RWPE2 (cell line): ENCODE data around the gene NUP62CL.
A peak's percentile ranks its signal among the peaks of the same experiment; 100 is the strongest.

Source experiments
- ATAC-seq: fragments of 200-7000 bp; cut with Tn5 transposase; 3 replicates; pipeline ENCODE4 v1.9.1; 2021; ENCODE audit warnings: low read depth
- DNase-seq: peaks from one replicate; pipeline ENCODE4 v3.0.0-alpha.2; 2020; ENCODE audit warnings: low spot score
- H3K27ac ChIP-seq: fragments of 450-650 bp; 2 replicates; pipeline ENCODE4 v1.5.1; 2017; ENCODE audit warnings: mild to moderate bottlenecking; ENCODE audit not compliant: poor library complexity, severe bottlenecking
- H3K27me3 ChIP-seq: fragments of 250-450 bp; sonication (Bioruptor Pico); 2 replicates; pipeline ENCODE4 v1.5.1; 2021; ENCODE audit warnings: mild to moderate bottlenecking, moderate library complexity; ENCODE audit not compliant: insufficient read depth, poor library complexity, severe bottlenecking
- H3K36me3 ChIP-seq: fragments of 250-450 bp; sonication (Bioruptor Pico); 2 replicates; pipeline ENCODE4 v1.5.1; 2020; ENCODE audit warnings: low read depth, mild to moderate bottlenecking, moderate library complexity
- H3K4me1 ChIP-seq: fragments of 250-450 bp; sonication (Bioruptor Pico); 2 replicates; pipeline ENCODE4 v1.5.1; 2021; ENCODE audit warnings: mild to moderate bottlenecking, moderate library complexity; ENCODE audit not compliant: insufficient read depth, poor library complexity, severe bottlenecking
- H3K4me3 ChIP-seq: fragments of 250-450 bp; sonication (Bioruptor Pico); 2 replicates; pipeline ENCODE4 v1.5.1; 2021; ENCODE audit warnings: mild to moderate bottlenecking, moderate library complexity; ENCODE audit not compliant: severe bottlenecking
- H3K9me3 ChIP-seq: fragments of 250-450 bp; sonication (Bioruptor Pico); 2 replicates; pipeline ENCODE4 v1.5.1; 2021; ENCODE audit warnings: mild to moderate bottlenecking, moderate library complexity; ENCODE audit not compliant: severe bottlenecking
- CTCF ChIP-seq: fragments of 450-650 bp; IDR thresholded peaks from one replicate; pipeline ENCODE4 v1.5.1; 2017; ENCODE audit warnings: mild to moderate bottlenecking, moderate library complexity; ENCODE audit not compliant: poor library complexity, severe bottlenecking

NUP62CL gene, protein sequence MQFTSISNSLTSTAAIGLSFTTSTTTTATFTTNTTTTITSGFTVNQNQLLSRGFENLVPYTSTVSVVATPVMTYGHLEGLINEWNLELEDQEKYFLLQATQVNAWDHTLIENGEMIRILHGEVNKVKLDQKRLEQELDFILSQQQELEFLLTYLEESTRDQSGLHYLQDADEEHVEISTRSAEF

GRCh38 chrX:107205770-107206696 is at the start of gene NUP62CL, which contains the start of gene DNAAF6:
Gene NUP62CL, minus strand, starts transcription at chrX:107206433. Its CDS starts 31,287 bp downstream, at chrX:107175146.
Gene DNAAF6, plus strand, starts transcription at chrX:107206611. Its CDS starts 6,265 bp downstream, at chrX:107212876.
- Histone ChIP-seq H3K27ac (no peak within 1 kb of the TSS), H3K4me3 (peak within 1 kb of the TSS; percentile 46), H3K9me3 (no peaks in the 10 kb centered on the region), H3K4me1 (no peaks in the 10 kb centered on the region), H3K27me3 (no peaks in the 10 kb centered on the region), H3K36me3 (no peaks in the 10 kb centered on the region)
- peak; percentile 65 for DNase-seq
- TF ChIP-seq CTCF: no peak
- peak; percentile 93 for ATAC-seq

DNA sequence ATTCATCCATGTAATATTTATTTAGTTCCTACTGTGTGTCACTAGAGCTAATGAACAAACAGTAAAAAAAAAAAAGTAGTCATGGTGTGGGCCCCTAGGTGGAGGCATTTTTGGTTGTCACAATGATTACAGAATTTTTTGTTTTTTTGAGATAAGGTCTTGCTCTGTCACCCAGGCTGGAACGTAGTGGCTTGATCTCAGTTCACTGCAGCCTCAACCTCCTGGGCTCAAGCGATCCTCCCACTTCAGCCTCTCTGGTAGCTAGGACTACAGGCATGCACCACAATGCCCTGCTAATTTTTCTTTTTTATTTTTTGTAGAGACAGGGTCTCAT is 22.2 kb upstream of the NUP62CL start:
- no peak overlapping the region for H3K27ac ChIP-seq
- TF ChIP-seq CTCF: no peak
- ATAC-seq (no peak), DNase-seq (no peak)
- H3K4me1 ChIP-seq: no peaks in the 10 kb centered on the region
- no peak overlapping the region for H3K4me3 ChIP-seq
- H3K9me3 ChIP-seq: no peaks in the 10 kb centered on the region
- no peaks in the 10 kb centered on the region for H3K36me3 ChIP-seq
- H3K27me3 ChIP-seq: no peaks in the 10 kb centered on the region

DNA sequence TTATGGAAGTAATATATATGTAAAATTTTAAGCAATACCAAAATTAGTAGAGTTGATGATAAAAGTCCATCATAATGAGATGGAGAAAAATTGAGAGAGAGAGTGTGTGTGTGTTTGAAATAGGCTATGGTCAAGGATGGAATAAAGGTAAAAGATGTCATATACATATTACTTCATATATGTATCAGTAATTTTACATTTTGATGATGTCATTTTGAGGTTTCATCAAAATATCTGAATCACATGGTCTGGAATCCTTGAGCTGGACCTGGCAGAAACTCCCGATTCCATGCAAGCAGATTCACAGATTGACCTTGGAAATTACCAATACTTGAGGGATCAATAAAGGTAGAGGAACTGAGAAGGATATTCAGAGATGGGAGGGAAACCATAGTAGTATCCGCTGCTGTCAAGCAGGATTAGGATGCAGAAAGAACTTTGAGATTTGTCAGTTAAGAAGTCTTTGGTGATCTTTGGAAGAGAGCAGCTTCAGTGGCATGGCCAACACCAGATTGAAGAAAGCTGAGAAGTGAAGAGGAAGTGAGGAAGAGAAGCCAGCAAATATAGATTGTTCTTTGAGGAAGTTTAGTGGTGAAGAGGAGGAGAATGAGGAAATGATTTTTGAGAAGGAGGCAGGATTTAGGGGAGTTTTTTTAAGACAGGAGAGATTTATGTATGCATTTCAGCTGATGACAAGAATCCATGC is 21.7 kb upstream of the NUP62CL start:
- no peaks in the 10 kb centered on the region for H3K27me3 ChIP-seq
- no peak for ATAC-seq
- no peak for TF ChIP-seq CTCF
- H3K9me3 ChIP-seq: no peaks in the 10 kb centered on the region
- H3K4me3 ChIP-seq: no peak overlapping the region
- no peak for DNase-seq
- H3K4me1 ChIP-seq: no peaks in the 10 kb centered on the region
- no peaks in the 10 kb centered on the region for H3K36me3 ChIP-seq
- H3K27ac ChIP-seq: no peak overlapping the region

DNA sequence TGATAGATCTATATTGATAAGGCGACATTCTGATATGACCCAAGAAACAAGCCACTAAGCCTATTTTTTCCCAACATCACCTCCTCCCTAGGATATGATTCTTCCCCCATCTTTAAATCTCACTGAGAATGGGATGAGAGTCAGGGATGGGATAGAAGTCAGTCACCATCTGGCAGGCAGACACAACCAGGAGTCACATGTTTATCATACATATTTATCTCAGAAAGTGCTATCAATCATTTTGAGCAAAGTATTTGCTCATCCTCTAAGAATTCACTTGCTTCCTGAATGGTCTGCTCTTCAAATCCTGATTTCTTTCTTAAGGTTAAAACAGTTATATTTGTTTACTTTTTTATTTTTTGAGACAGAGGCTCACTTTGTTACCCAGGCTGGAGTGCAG is 20.5 kb upstream of the NUP62CL start:
- no peaks in the 10 kb centered on the region for H3K27me3 ChIP-seq
- H3K36me3 ChIP-seq: no peaks in the 10 kb centered on the region
- no peak for TF ChIP-seq CTCF
- no peak for DNase-seq
- no peak overlapping the region for H3K27ac ChIP-seq
- no peak for ATAC-seq
- H3K4me3 ChIP-seq: no peak overlapping the region
- H3K4me1 ChIP-seq: no peaks in the 10 kb centered on the region
- no peaks in the 10 kb centered on the region for H3K9me3 ChIP-seq
